IPS-20b (cell line): ENCODE results near the gene NOTUM.

Source experiments
- H3K27ac ChIP-seq: one replicate; pipeline ENCODE4 v1.5.1; 2013; ENCODE audit warnings: low read length
- H3K27me3 ChIP-seq: 2 replicates; pipeline ENCODE4 v1.6.1; 2013; ENCODE audit warnings: mild to moderate bottlenecking, low read length, inconsistent platforms; ENCODE audit not compliant: insufficient read depth
- H3K36me3 ChIP-seq: 2 replicates; pipeline ENCODE4 v1.6.1; 2013; ENCODE audit warnings: low read depth, mild to moderate bottlenecking, inconsistent platforms, low read length, moderate library complexity; ENCODE audit not compliant: insufficient read depth
- H3K4me1 ChIP-seq: 2 replicates; pipeline ENCODE4 v1.6.1; 2013; ENCODE audit warnings: mild to moderate bottlenecking, control low read depth, inconsistent platforms, low read length, moderate library complexity; ENCODE audit not compliant: insufficient read depth
- H3K4me3 ChIP-seq: 2 replicates; pipeline ENCODE4 v1.5.1; 2013; ENCODE audit warnings: mild to moderate bottlenecking, low read length, inconsistent platforms
- H3K9ac ChIP-seq: 2 replicates; pipeline ENCODE4 v1.6.1; 2013; ENCODE audit warnings: low read depth, mild to moderate bottlenecking, inconsistent platforms, low read length, moderate library complexity
- H3K9me3 ChIP-seq: 2 replicates; pipeline ENCODE4 v1.6.1; 2013; ENCODE audit warnings: mild to moderate bottlenecking, low read depth, low read length, inconsistent platforms; ENCODE audit not compliant: insufficient read depth

NOTUM gene

GRCh38 chr17:81950501-81950900 lies 10.5 kb downstream of the NOTUM start:
- no peak overlapping the region for H3K27ac ChIP-seq
- no peak overlapping the region for H3K9ac ChIP-seq
- H3K4me3 ChIP-seq = no peak overlapping the region
- H3K36me3 ChIP-seq = no peaks in the 10 kb centered on the region
- H3K27me3 ChIP-seq = no peaks in the 10 kb centered on the region
- no peaks in the 10 kb centered on the region for H3K9me3 ChIP-seq
- no peaks in the 10 kb centered on the region for H3K4me1 ChIP-seq

GRCh38 chr17:81948635-81949378 lies 12.2 kb downstream of the NOTUM start:
- no peaks in the 10 kb centered on the region for H3K9me3 ChIP-seq
- H3K27me3 ChIP-seq = peaks cover 9% of the 10 kb centered on the region; the same call in 1 of the 2 replicates
- H3K36me3 ChIP-seq = no peaks in the 10 kb centered on the region
- H3K27ac ChIP-seq = no peak overlapping the region
- H3K9ac ChIP-seq = no peak overlapping the region
- no peak overlapping the region for H3K4me3 ChIP-seq
- no peaks in the 10 kb centered on the region; the same call in 1 of the 2 replicates for H3K4me1 ChIP-seq

DNA sequence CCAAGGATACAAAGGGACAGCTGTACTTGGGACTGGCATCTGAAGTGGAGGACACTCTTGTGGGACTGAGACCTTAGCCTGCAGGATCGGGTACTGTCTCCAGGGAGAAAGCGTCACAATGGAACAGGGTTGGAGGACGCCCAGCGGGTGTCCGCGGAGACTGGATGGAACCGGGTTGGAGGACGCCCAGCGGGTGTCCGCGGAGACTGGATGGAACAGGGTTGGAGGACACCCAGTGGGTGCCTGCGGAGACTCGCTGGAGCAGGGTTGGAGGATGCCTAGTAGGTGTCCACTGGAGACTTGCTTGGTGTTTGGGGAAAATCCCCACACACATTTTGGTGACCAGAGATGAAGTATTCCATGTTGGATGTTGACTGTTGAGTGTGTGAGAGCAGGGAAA lies 13.8 kb downstream of the NOTUM start, which contains the start of gene MYADML2:
Gene MYADML2 (minus strand): TSS at position 45 of the 400 bp plus-strand sequence. CDS start 5,492 bp downstream, outside the sequence.
- Histone ChIP-seq H3K9ac (no peak within 1 kb of the TSS), H3K27me3 (peaks cover 12% of the 10 kb centered on the region; the same call in 1 of the 2 replicates), H3K36me3 (no peaks in the 10 kb centered on the region), H3K27ac (no peak within 1 kb of the TSS), H3K4me1 (no peaks in the 10 kb centered on the region; the same call in 1 of the 2 replicates), H3K4me3 (no peak within 1 kb of the TSS), H3K9me3 (no peaks in the 10 kb centered on the region)

- H3K27me3 ChIP-seq = peaks cover 24% of the 10 kb centered on the region
- no peak overlapping the region for H3K9ac ChIP-seq
- H3K9me3 ChIP-seq = no peaks in the 10 kb centered on the region
- H3K36me3 ChIP-seq = no peaks in the 10 kb centered on the region
- H3K4me1 ChIP-seq = no peaks in the 10 kb centered on the region; the same call in 1 of the 2 replicates
- H3K27ac ChIP-seq = no peak overlapping the region
- no peak overlapping the region for H3K4me3 ChIP-seq
These were observed 16.1 kb downstream of the NOTUM start for GRCh38 chr17:81944858-81945257.

- H3K9me3 ChIP-seq = no peaks in the 10 kb centered on the region
- H3K9ac ChIP-seq = no peak overlapping the region
- peaks cover 28% of the 10 kb centered on the region for H3K27me3 ChIP-seq
- H3K36me3 ChIP-seq = no peaks in the 10 kb centered on the region
- H3K4me3 ChIP-seq = peak overlapping the region; percentile 25; the same call in 1 of the 2 replicates
- no peaks in the 10 kb centered on the region; the same call in 1 of the 2 replicates for H3K4me1 ChIP-seq
- no peak overlapping the region for H3K27ac ChIP-seq
These were observed 18.8 kb downstream of the NOTUM start for GRCh38 chr17:81942167-81942553.

- peak overlapping the region; percentile 25; the same call in 1 of the 2 replicates for H3K4me3 ChIP-seq
- no peaks in the 10 kb centered on the region; the same call in 1 of the 2 replicates for H3K4me1 ChIP-seq
- H3K9me3 ChIP-seq = no peaks in the 10 kb centered on the region
- no peak overlapping the region for H3K27ac ChIP-seq
- no peaks in the 10 kb centered on the region for H3K36me3 ChIP-seq
- peaks cover 28% of the 10 kb centered on the region for H3K27me3 ChIP-seq
- no peak overlapping the region for H3K9ac ChIP-seq
These were observed 19.4 kb downstream of the NOTUM start for GRCh38 chr17:81941484-81942166.

- no peak overlapping the region for H3K9ac ChIP-seq
- no peak overlapping the region for H3K4me3 ChIP-seq
- H3K36me3 ChIP-seq = no peaks in the 10 kb centered on the region
- no peaks in the 10 kb centered on the region for H3K9me3 ChIP-seq
- H3K27me3 ChIP-seq = peaks cover 28% of the 10 kb centered on the region
- H3K4me1 ChIP-seq = no peaks in the 10 kb centered on the region; the same call in 1 of the 2 replicates
- H3K27ac ChIP-seq = no peak overlapping the region
These were observed 20.2 kb downstream of the NOTUM start for GRCh38 chr17:81940538-81941483.

GRCh38 chr17:81939881-81940385 lies 21.1 kb downstream of the NOTUM start:
- no peak overlapping the region for H3K27ac ChIP-seq
- no peaks in the 10 kb centered on the region for H3K9me3 ChIP-seq
- peaks cover 28% of the 10 kb centered on the region for H3K27me3 ChIP-seq
- no peak overlapping the region for H3K9ac ChIP-seq
- no peaks in the 10 kb centered on the region for H3K36me3 ChIP-seq
- H3K4me1 ChIP-seq = no peaks in the 10 kb centered on the region; the same call in 1 of the 2 replicates
- no peak overlapping the region for H3K4me3 ChIP-seq

DNA sequence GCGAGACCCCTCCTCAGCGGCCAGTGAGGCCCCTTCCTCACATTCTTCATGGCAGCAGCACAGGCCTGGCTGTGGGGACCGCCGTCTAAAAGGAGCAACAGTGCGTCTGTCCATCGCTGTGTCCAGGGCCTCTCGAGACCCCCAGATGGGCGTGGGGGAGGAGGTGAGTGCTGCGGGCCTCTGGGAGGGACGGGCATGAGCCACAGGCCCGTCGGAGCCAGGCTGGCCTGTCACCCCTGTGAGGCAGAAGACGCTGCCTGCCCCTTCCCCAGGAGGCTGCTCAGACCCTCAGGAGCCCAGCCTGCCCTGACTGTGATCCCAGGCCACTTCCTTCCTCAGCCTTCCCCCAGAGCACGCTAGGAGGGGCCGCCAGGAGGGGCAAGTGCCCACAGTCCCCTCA lies 21.8 kb downstream of the NOTUM start:
- no peak overlapping the region for H3K27ac ChIP-seq
- H3K27me3 ChIP-seq = peaks cover 21% of the 10 kb centered on the region
- no peaks in the 10 kb centered on the region; the same call in 1 of the 2 replicates for H3K36me3 ChIP-seq
- H3K9me3 ChIP-seq = no peaks in the 10 kb centered on the region
- H3K4me3 ChIP-seq = no peak overlapping the region
- H3K4me1 ChIP-seq = no peaks in the 10 kb centered on the region; the same call in 1 of the 2 replicates
- no peak overlapping the region for H3K9ac ChIP-seq

- H3K27ac ChIP-seq = no peak overlapping the region
- H3K4me1 ChIP-seq = no peaks in the 10 kb centered on the region
- peak overlapping the region; percentile 38; the same call in 1 of the 2 replicates for H3K4me3 ChIP-seq
- H3K9ac ChIP-seq = no peak overlapping the region; the same call in 1 of the 2 replicates
- H3K36me3 ChIP-seq = peaks cover 7% of the 10 kb centered on the region
- H3K27me3 ChIP-seq = peaks cover 8% of the 10 kb centered on the region; the same call in 1 of the 2 replicates
- H3K9me3 ChIP-seq = no peaks in the 10 kb centered on the region
These were observed 25.3 kb downstream of the NOTUM start for GRCh38 chr17:81935709-81936084.
